K562 (cell line): Measurements from ENCODE around the gene DHRS2. TPM values are rescaled to one million over a fixed set of nuclear protein-coding genes. Genes with fewer than 3 reads are reported as not detected.

Experiments
- ATF7 ChIP-seq: fragments of 450-650 bp; IDR thresholded peaks from 2 replicates; pipeline ENCODE4 v1.7.1; 2014; ENCODE audit warnings: mild to moderate bottlenecking, moderate library complexity
- BRD9 ChIP-seq: fragments of 450-650 bp; IDR thresholded peaks from 2 replicates; pipeline ENCODE4 v1.6.1; 2018; ENCODE audit warnings: low read depth; ENCODE audit not compliant: partially characterized antibody
- CTBP1 ChIP-seq: fragments of 450-650 bp; IDR thresholded peaks from 2 replicates; pipeline ENCODE4 v1.6.1; 2016; ENCODE audit warnings: borderline replicate concordance
- ETV5 ChIP-seq: sonication (generic); formaldehyde crosslinking; IDR thresholded peaks from 2 replicates; pipeline ENCODE4 v1.4.0; 2020; ENCODE audit warnings: low read depth, mild to moderate bottlenecking, missing genetic modification reagents
- HNRNPK ChIP-seq: fragments of 200-400 bp; formaldehyde crosslinking; IDR thresholded peaks from one replicate; pipeline ENCODE4 v1.6.1; 2018; ENCODE audit warnings: mild to moderate bottlenecking, low read depth, low read length; ENCODE audit not compliant: poor library complexity, severe bottlenecking
- MAZ ChIP-seq, 2 experiments: fragments of 450-650 bp in 1 of 2; sonication (generic) in 1 of 2; formaldehyde crosslinking; IDR thresholded peaks in 1 of 2; conservative IDR thresholded peaks in 1 of 2; 2 replicates each; pipeline versions ENCODE4 v1.4.0 to v1.5.0; 2020; ENCODE audit warnings: mild to moderate bottlenecking in 1 of 2, missing genetic modification reagents in 1 of 2
- MXI1 ChIP-seq: IDR thresholded peaks from 2 replicates; pipeline ENCODE4 v1.6.1; 2011; ENCODE audit warnings: low read depth, mild to moderate bottlenecking, improper control_type of control experiment, low read length
- NCOR1 ChIP-seq: fragments of 450-650 bp; IDR thresholded peaks from 2 replicates; pipeline ENCODE4 v1.6.1; 2016; ENCODE audit warnings: mild to moderate bottlenecking, moderate library complexity
- SFPQ ChIP-seq: fragments of 200-400 bp; formaldehyde crosslinking; IDR thresholded peaks from 2 replicates; pipeline ENCODE4 v1.6.1; 2017; ENCODE audit warnings: mild to moderate bottlenecking, low read depth, low read length, moderate library complexity
- TBL1XR1 ChIP-seq, 2 experiments: IDR thresholded peaks; 2 replicates each; pipeline ENCODE4 v1.6.1; 2012; ENCODE audit warnings: improper control_type of control experiment in 2 of 2, low read length in 2 of 2, mild to moderate bottlenecking in 1 of 2
- TCF7L2 ChIP-seq: fragments of 150-350 bp; IDR thresholded peaks from 2 replicates; pipeline ENCODE4 v1.6.1; 2016; ENCODE audit warnings: low read depth, mild to moderate bottlenecking, low read length, moderate library complexity
- VEZF1 ChIP-seq: fragments of 200-800 bp; sonication (Bioruptor generic); IDR thresholded peaks from 2 replicates; pipeline ENCODE4 v1.6.1; 2017; ENCODE audit warnings: missing genetic modification characterization, missing compliant biosample characterization
- YY1 ChIP-seq, 3 experiments: IDR thresholded peaks; 2 replicates each; pipeline ENCODE4 v1.6.1; 2011; ENCODE audit warnings: low read length in 2 of 3, mild to moderate bottlenecking in 2 of 3, moderate library complexity in 2 of 3, borderline replicate concordance in 1 of 3, control low read depth in 1 of 3, low read depth in 1 of 3; ENCODE audit not compliant: insufficient read depth in 3 of 3, insufficient replicate concordance in 2 of 3, control insufficient read depth in 1 of 3, insufficient read length in 1 of 3; ENCODE audit errors: extremely low read depth in 1 of 3
- ZNF41 ChIP-seq: fragments of 250-450 bp; sonication (Bioruptor Pico); conservative IDR thresholded peaks from 2 replicates; pipeline ENCODE4 v1.4.0; 2020; ENCODE audit warnings: mild to moderate bottlenecking
- polyA plus RNA-seq, 8 experiments: library from polyadenylated mRNA; depleted of rRNA in 4 of 8; stranded (reverse) in 5 of 8; unstranded in 3 of 8; fragments of >200 nt; fragmentation: Nextera tagmentation in 2 of 8; fragmentation: Illumina TruSeq in 1 of 8; extraction: Ambion mirVana in 2 of 8; extraction: Trizol in 1 of 8; gene quantifications; 2 replicates each; pipeline versions ENCODE4 v1.2.1 to v1.2.3, GENCODE V29; 2011 to 2014; ENCODE audit warnings: inconsistent platforms in 1 of 8, missing spikeins in 1 of 8
- total RNA-seq, 7 experiments: library from RNA; depleted of rRNA in 6 of 7; stranded (reverse); fragments of >200 nt in 6 of 7; fragmentation: Illumina TruSeq in 2 of 7; extraction: Trizol in 2 of 7; gene quantifications; 2 replicates each; pipeline versions ENCODE4 v1.2.1 to v1.2.3, GENCODE V29; 2011 to 2021; ENCODE audit warnings: low replicate concordance in 1 of 7
- TF ChIP-seq, protein P1 (sequence below): fragments of 450-650 bp; IDR thresholded peaks from 2 replicates; pipeline ENCODE4 v1.6.1; 2017; ENCODE audit warnings: antibody characterized with exemption, mild to moderate bottlenecking
- TF ChIP-seq, protein P2 (sequence below): fragments of 250-450 bp; sonication (Bioruptor Pico); IDR thresholded peaks from 2 replicates; pipeline ENCODE4 v1.4.0; 2020; ENCODE audit warnings: borderline replicate concordance

The DHRS2 gene
- total and polyA plus RNA-seq, 9 of the 15 experiments (the other 6 are each of a cell fraction or from before 2014, with no cell fraction given) = 2.9 to 96.8 (median 64.4) TPM

- TF ChIP-seq MAZ (CRISPR knock-in tag; conservative IDR thresholded peaks at IDR 0.05 in 1 of 2, IDR thresholded peaks at IDR 0.05 in 1 of 2) = peak in 1 of 2 experiments; percentile 52; a peak in 2 of 4 replicates
- no peak for TF ChIP-seq MXI1
- TF ChIP-seq VEZF1 (CRISPR knock-in tag) = peak; percentile 41; the same call in 1 of the 2 replicates
- peak; percentile 81 for TF ChIP-seq CTBP1
- TF ChIP-seq ETV5 (CRISPR knock-in tag) = 0 out of 2 replicates have a peak, but pooled peaks have one; percentile 29
- TF ChIP-seq, protein P1, sequence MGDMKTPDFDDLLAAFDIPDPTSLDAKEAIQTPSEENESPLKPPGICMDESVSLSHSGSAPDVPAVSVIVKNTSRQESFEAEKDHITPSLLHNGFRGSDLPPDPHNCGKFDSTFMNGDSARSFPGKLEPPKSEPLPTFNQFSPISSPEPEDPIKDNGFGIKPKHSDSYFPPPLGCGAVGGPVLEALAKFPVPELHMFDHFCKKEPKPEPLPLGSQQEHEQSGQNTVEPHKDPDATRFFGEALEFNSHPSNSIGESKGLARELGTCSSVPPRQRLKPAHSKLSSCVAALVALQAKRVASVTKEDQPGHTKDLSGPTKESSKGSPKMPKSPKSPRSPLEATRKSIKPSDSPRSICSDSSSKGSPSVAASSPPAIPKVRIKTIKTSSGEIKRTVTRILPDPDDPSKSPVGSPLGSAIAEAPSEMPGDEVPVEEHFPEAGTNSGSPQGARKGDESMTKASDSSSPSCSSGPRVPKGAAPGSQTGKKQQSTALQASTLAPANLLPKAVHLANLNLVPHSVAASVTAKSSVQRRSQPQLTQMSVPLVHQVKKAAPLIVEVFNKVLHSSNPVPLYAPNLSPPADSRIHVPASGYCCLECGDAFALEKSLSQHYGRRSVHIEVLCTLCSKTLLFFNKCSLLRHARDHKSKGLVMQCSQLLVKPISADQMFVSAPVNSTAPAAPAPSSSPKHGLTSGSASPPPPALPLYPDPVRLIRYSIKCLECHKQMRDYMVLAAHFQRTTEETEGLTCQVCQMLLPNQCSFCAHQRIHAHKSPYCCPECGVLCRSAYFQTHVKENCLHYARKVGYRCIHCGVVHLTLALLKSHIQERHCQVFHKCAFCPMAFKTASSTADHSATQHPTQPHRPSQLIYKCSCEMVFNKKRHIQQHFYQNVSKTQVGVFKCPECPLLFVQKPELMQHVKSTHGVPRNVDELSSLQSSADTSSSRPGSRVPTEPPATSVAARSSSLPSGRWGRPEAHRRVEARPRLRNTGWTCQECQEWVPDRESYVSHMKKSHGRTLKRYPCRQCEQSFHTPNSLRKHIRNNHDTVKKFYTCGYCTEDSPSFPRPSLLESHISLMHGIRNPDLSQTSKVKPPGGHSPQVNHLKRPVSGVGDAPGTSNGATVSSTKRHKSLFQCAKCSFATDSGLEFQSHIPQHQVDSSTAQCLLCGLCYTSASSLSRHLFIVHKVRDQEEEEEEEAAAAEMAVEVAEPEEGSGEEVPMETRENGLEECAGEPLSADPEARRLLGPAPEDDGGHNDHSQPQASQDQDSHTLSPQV = no peak
- 0 out of 2 replicates have a peak, but pooled peaks have one; percentile 21 for TF ChIP-seq NCOR1
- TF ChIP-seq YY1 (IDR thresholded peaks at IDR 0.05; ENCODE audit: borderline replicate concordance in 1 of 3, control insufficient read depth in 1 of 3, extremely low read depth in 1 of 3, insufficient read depth in 3 of 3, insufficient read length in 1 of 3, insufficient replicate concordance in 2 of 3, low read depth in 1 of 3, low read length in 2 of 3) = peak in 2 of 3 experiments; percentile 16 to 32
- TF ChIP-seq ATF7 = peak; percentile 51; the same call in 1 of the 2 replicates
- no peak for TF ChIP-seq ZNF41
- TF ChIP-seq TBL1XR1 (IDR thresholded peaks at IDR 0.05; ENCODE audit: low read length in 2 of 2) = peak in 1 of 2 experiments; percentile 56; a peak in 1 of 4 replicates
- no peak for TF ChIP-seq SFPQ
- TF ChIP-seq, protein P2, sequence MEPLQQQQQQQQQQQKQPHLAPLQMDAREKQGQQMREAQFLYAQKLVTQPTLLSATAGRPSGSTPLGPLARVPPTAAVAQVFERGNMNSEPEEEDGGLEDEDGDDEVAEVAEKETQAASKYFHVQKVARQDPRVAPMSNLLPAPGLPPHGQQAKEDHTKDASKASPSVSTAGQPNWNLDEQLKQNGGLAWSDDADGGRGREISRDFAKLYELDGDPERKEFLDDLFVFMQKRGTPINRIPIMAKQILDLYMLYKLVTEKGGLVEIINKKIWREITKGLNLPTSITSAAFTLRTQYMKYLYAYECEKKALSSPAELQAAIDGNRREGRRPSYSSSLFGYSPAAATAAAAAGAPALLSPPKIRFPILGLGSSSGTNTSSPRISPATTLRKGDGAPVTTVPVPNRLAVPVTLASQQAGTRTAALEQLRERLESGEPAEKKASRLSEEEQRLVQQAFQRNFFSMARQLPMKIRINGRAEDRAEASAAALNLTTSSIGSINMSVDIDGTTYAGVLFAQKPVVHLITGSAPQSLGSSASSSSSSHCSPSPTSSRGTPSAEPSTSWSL (CRISPR knock-in tag) = no peak
- no peak for TF ChIP-seq BRD9
- TF ChIP-seq TCF7L2 = no peak
- no peak for TF ChIP-seq HNRNPK
Observed at GRCh38 chr14:23588884-23589598, 47.1 kb upstream of the DHRS2 start (continued).
